Activated CD4-positive, alpha-beta memory T cell treated with anti-CD3 and anti-CD28 coated beads for 36 hours (primary cell): ENCODE measurements around the gene TBC1D4. TPM values are rescaled to one million over a fixed set of nuclear protein-coding genes. Genes with fewer than 3 reads are reported as not detected.

Experiments
- CTCF ChIA-PET: fragments of 350-600 bp; sonication (Branson Sonifier 250); formaldehyde crosslinking; loops from one replicate; lab custom pipeline; 2021; ENCODE audit warnings: antibody characterized with exemption, inconsistent platforms; lab: Charles Lee
- POLR2A ChIA-PET: fragments of 350-600 bp; sonication (Branson Sonifier 250); formaldehyde crosslinking; loops from one replicate; lab custom pipeline; 2021; ENCODE audit warnings: antibody characterized with exemption; lab: Charles Lee
- DNase-seq: peaks from one replicate; pipeline ENCODE4 v3.0.0-alpha.2; 2020
- H3K27ac Mint-ChIP-seq: one replicate; pipeline ENCODE4 v1.8.0; 2021; ENCODE audit warnings: mixed read lengths
- H3K27me3 Mint-ChIP-seq: one replicate; pipeline ENCODE4 v1.8.0; 2021; ENCODE audit warnings: mixed read lengths
- H3K36me3 Mint-ChIP-seq: one replicate; pipeline ENCODE4 v1.8.0; 2021; ENCODE audit warnings: mixed read lengths
- H3K4me1 Mint-ChIP-seq: one replicate; pipeline ENCODE4 v1.8.0; 2021; ENCODE audit warnings: low read depth, mixed read lengths
- H3K4me3 Mint-ChIP-seq: one replicate; pipeline ENCODE4 v1.8.0; 2021; ENCODE audit warnings: mild to moderate bottlenecking, mixed read lengths
- H3K9me3 Mint-ChIP-seq: one replicate; pipeline ENCODE4 v1.8.0; 2021; ENCODE audit warnings: mixed read lengths
- intact Hi-C: fragments of 100-400 bp; cut with micrococcal nuclease; formaldehyde crosslinking; loops from one replicate; pipeline ENCODE4 v1.15.1; 2023
- total RNA-seq, 2 experiments: library from RNA; stranded (reverse); gene quantifications; one replicate each; pipeline ENCODE4 v1.2.3, GENCODE V29; 2021

TBC1D4 gene
- total RNA-seq, 2 experiments from 2014 or later, result 13.0 to 14.8 TPM

DNA sequence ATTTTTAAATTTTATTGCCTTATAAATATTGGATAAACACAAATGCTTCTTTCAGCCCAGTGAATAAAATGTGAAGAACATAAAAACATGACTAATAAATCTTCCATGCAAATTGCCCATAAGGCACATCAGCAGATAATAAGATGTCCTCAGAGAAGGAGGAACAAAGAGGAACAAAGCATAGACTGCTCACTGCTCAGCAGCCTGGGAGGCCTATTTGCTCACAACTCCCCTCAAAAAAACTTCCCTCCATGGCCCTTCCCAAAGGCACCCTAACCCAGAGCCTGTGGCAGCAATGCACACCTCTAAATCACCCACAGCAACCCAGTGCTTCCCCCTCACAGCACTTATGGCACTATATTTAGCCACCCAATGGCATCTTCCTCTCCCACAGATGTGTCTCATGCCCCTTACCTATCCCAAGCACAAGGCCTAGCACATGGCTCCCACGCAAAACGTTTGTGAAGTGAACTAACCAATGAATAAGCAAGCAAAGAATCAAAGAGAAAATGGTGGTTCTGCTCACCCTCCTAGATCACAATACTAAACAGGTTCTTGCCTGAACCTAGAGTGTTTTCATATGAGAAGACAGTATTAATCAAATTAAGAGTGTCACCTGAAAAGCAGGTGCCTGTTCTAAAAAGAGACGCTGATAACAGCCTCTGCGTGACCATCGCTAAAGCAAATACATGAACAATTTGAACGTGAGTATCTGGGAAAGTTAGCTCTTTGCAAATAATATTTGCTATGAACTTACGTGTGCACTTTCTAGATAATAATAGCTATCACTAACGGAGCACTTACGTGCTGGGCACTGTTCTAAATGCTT lies 96.9 kb downstream of the TBC1D4 start:
- no peaks in the 10 kb centered on the region for H3K36me3 Mint-ChIP-seq
- no peak overlapping the region for H3K27ac Mint-ChIP-seq
- H3K4me3 Mint-ChIP-seq, result no peak overlapping the region
- intact Hi-C loops, result loop anchor here (1.0 to 5.0 kb wide), 2 partner anchors 19 to 97 kb away; partner anchors contain the start of gene TBC1D4
- ChIA-PET POLR2A (no interaction called here), CTCF (interaction anchor here (1.0 to 1.6 kb wide), 2 partner anchors 11 to 13 kb away, joined by 4 to 5 read pairs; no protein-coding TSS in a partner anchor)
- DNase-seq, result no peak
- H3K4me1 Mint-ChIP-seq, result peaks cover 10% of the 10 kb centered on the region
- no peaks in the 10 kb centered on the region for H3K9me3 Mint-ChIP-seq
- no peaks in the 10 kb centered on the region for H3K27me3 Mint-ChIP-seq

DNA sequence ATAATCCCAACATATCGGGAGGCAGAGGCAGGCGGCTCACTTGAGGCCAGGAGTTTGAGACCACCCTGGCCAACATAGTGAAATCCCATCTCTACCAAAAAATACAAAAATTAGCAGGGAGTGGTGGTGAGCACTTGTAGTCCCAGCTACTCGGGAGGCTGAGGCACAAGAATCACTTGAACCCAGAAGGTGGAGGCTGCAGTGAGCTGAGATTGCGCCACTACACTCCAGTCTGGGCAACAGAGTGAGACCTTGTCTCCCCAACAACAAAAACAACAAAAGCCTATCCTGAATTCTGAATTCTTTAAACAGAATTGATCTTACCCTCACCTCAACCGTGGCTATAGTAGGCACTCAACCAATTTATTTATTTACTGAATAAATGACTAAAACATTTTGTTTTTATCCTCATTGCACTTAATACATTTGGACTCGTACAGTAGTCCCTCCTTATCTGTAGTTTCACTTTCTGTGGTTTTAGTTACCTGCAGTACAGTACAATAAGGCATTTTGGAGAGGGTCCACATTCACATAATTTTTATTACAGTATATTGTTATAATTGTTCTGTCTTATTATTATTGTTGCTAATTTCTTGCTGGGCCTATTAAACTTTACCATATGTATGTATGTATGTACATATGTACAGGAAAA lies 98.8 kb downstream of the TBC1D4 start:
- CTCF ChIA-PET, result interaction anchor here (1.1 kb wide), 1 partner anchor 10 kb away, joined by 5 read pairs; no protein-coding TSS in a partner anchor

DNA sequence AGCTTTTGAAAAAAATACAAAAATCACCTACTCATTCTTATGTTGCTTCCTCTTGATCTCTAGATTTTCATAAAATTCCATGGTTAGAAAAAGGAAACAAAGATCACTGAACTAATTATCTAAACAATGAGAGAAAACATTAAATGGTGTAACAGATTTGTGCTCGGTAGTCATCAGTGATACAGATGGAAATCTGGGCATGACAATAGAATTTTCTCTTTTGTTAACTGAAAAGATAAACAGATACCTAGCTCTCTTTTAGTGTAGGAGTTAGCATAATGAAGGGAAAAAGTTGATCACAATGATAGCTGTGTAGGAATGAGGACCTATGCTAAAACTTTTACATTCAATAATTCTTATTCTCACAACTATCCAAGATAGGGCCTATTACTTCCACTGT lies 103.7 kb downstream of the TBC1D4 start:
- Mint-ChIP-seq H3K4me3 (no peak overlapping the region), H3K4me1 (no peaks in the 10 kb centered on the region), H3K27ac (no peak overlapping the region), H3K9me3 (no peaks in the 10 kb centered on the region), H3K36me3 (no peaks in the 10 kb centered on the region), H3K27me3 (no peaks in the 10 kb centered on the region)
- intact Hi-C loops, result no loop called here
- POLR2A ChIA-PET, result no interaction called here
- no peak for DNase-seq
- CTCF ChIA-PET, result no interaction called here

More for the DNA sequence above, 98.8 kb downstream of the TBC1D4 start:
- Mint-ChIP-seq H3K4me3 (no peak overlapping the region), H3K27me3 (no peaks in the 10 kb centered on the region), H3K27ac (no peak overlapping the region), H3K9me3 (no peaks in the 10 kb centered on the region), H3K36me3 (no peaks in the 10 kb centered on the region), H3K4me1 (peaks cover 10% of the 10 kb centered on the region)
- DNase-seq, result no peak
- intact Hi-C loops, result no loop called here
- POLR2A ChIA-PET, result no interaction called here

DNA sequence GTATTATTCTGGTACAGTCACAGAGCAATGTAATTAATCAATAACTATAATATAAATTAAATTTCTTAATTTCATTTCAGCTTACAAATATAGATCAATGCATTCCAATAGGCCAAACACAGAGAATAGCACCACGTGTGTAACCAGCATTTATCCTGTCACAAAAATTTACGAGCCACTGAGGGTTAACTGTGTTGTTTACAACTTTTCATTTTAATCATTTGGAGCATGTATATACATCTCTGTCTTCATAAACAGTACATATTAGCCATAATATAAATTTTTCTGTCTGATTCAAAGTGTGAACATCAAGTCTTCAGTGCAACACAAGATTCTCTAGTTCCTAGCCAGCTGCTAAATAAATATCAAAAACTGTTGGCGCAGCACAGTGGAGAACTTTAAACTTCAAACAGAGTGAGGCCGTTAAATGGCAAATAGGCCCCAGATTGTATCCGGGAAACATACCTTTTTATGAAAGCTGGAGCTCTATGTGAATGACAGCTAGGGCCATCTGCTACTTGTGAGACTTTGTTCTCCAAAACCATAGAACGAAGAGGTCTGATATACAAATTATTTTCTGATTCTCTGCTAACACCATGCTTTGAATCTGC lies 105.1 kb downstream of the TBC1D4 start:
- Mint-ChIP-seq H3K9me3 (no peaks in the 10 kb centered on the region), H3K27ac (no peak overlapping the region), H3K4me3 (no peak overlapping the region), H3K36me3 (no peaks in the 10 kb centered on the region), H3K4me1 (no peaks in the 10 kb centered on the region), H3K27me3 (no peaks in the 10 kb centered on the region)
- ChIA-PET CTCF (interaction anchor here (2.0 kb wide), 1 partner anchor 105 kb away, joined by 6 read pairs; the partner anchor contains the start of gene TBC1D4), POLR2A (no interaction called here)
- intact Hi-C loops, result no loop called here
- no peak for DNase-seq

DNA sequence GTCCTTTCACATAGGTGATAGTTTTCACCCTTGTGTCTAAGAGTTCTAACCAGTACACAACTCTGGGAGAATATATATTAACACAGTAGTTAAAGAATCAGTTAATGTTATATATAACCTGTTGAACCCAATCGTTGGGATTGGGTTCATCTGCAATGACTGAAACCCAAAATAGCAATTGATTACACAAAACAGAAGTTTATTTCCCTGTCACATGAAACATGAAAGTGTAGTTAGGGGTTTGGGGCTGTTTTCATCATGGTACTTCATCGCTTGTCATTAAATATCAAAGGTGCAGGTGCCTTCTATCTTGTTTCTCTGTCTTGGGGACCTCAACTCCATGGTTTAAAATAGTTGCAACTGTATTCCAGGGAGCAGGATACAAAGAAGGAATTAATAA lies 106.6 kb downstream of the TBC1D4 start:
- Mint-ChIP-seq H3K27ac (no peak overlapping the region), H3K9me3 (no peaks in the 10 kb centered on the region), H3K27me3 (no peaks in the 10 kb centered on the region), H3K4me3 (no peak overlapping the region), H3K4me1 (no peaks in the 10 kb centered on the region), H3K36me3 (no peaks in the 10 kb centered on the region)
- intact Hi-C loops, result no loop called here
- ChIA-PET POLR2A (no interaction called here), CTCF (interaction anchor here (2.0 kb wide), 1 partner anchor 107 kb away, joined by 6 read pairs; the partner anchor contains the start of gene TBC1D4)
- no peak for DNase-seq

DNA sequence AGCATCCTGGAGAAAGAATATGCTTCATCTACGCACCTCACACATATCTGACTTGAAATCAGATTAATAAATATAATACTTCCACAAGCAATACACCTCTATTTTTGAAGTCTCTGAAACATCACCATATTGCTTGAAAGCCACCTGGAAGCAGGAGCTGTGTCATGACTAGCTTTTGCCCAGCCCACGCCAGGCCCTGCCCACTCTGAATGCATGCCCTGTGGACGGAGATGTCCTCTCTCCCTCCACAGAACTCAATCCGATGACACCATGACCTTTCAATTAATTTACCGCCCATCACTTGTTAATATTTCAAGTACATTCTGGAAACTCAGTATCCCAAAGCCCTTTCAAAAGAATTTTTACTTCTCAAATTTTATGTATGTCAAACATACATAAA lies 108.0 kb downstream of the TBC1D4 start:
- no peaks in the 10 kb centered on the region for H3K9me3 Mint-ChIP-seq
- no peak for DNase-seq
- H3K4me1 Mint-ChIP-seq, result no peaks in the 10 kb centered on the region
- H3K4me3 Mint-ChIP-seq, result no peak overlapping the region
- H3K27me3 Mint-ChIP-seq, result no peaks in the 10 kb centered on the region
- intact Hi-C loops, result no loop called here
- ChIA-PET CTCF (interaction anchor here (1.7 to 3.3 kb wide), 5 partner anchors 9 to 177 kb away, joined by 4 to 11 read pairs (median 8); partner anchors contain the start of gene TBC1D4), POLR2A (no interaction called here)
- no peak overlapping the region for H3K27ac Mint-ChIP-seq
- H3K36me3 Mint-ChIP-seq, result no peaks in the 10 kb centered on the region

DNA sequence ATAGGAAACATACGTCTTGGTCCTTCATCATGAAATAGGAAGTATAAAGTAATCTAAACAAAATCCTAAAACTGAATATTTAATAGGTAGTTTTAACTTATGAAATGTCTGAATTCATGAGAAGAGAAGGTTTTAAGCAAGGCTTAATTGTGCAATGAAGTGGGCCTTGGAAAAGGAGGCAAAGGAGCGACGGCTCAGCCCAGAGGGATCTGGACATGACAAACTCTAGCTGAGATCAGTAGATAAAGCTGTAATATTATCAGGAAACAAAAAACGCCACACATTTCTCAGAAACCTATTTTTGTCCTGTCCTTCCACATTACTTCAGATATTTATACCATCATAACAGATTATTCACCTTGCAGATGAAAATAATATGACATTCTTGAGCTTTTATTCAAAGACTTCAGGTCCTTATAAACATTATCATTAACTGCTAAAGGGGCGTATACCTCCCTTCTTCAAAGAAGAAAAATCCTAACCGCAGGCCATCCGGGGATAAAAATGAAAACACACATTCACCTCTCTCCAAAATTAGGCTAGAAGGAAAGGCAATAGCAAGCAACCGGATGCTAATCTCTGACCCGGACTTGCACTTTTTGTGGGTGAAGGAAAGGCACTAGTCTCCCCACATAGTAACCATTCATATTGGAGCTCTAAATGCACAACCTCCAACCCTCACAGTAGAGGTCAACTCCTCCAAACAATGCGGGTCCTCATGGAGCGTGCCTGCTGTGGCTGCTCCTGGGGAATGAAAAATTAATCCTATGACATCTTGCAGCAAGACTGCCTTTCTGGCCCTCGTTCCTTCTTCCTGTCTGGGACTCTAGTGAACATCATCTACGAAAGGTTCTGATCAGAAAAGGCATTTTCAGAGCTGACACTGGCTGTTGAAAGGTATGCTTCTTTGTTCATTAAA lies 108.8 kb downstream of the TBC1D4 start:
- H3K36me3 Mint-ChIP-seq, result no peaks in the 10 kb centered on the region
- ChIA-PET CTCF (interaction anchor here (0.6 to 3.3 kb wide), 13 partner anchors 9 to 179 kb away, joined by 3 to 11 read pairs (median 5); partner anchors contain the start of gene TBC1D4), POLR2A (no interaction called here)
- intact Hi-C loops, result loop anchor here (1.0 kb wide), 2 partner anchors 109 to 176 kb away; partner anchors contain the start of genes TBC1D4 and UCHL3
- no peaks in the 10 kb centered on the region for H3K27me3 Mint-ChIP-seq
- no peak overlapping the region for H3K4me3 Mint-ChIP-seq
- DNase-seq, result no peak
- peaks cover 3% of the 10 kb centered on the region for H3K4me1 Mint-ChIP-seq
- H3K9me3 Mint-ChIP-seq, result no peaks in the 10 kb centered on the region
- no peak overlapping the region for H3K27ac Mint-ChIP-seq

DNA sequence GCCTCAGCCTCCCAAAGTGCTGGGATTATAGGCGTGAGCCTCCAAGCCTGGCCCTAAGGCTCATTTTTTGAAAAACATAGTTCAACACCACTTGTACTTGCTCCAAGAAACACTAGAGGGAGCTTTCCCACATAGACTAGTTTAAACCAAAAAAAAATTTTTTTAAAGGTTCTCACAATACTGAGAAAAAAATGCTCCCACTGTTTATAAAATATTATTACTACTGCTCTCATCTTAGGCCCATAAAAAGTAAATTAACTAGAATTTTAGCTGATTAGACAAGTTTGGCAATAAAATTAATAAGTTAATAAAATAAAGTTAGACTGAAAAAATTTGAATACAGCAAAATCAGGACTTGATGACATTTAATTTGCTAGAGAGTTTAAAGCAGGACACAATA lies 109.5 kb downstream of the TBC1D4 start:
- DNase-seq, result no peak

DNA sequence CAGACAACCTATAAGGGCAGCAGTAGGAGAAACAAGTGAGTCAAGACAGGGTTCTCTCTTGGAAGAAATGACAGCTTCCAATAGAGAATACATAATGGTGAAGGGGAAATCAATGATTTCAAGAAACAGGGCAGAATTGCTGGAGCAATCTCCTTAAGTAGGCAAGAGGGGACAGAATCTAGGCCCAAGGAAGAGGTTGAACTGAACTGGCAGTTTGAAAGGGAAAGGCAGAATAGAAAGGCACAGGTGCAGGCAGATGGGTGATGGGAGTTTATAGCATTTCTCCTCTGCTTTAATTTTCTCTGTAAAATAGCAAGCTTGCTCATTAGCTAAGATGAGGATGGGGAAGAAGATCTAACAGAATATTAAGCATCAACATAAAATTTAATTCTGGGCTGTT lies 110.8 kb downstream of the TBC1D4 start:
- intact Hi-C loops, result no loop called here
- ChIA-PET CTCF (interaction anchor here (1.2 to 3.3 kb wide), 4 partner anchors 13 to 111 kb away, joined by 4 to 11 read pairs (median 6); partner anchors contain the start of gene TBC1D4), POLR2A (no interaction called here)
- no peak overlapping the region for H3K4me3 Mint-ChIP-seq
- H3K27ac Mint-ChIP-seq, result no peak overlapping the region
- H3K9me3 Mint-ChIP-seq, result no peaks in the 10 kb centered on the region
- H3K36me3 Mint-ChIP-seq, result no peaks in the 10 kb centered on the region
- peaks cover 9% of the 10 kb centered on the region for H3K4me1 Mint-ChIP-seq
- H3K27me3 Mint-ChIP-seq, result peaks cover 3% of the 10 kb centered on the region
- no peak for DNase-seq

More for the DNA sequence above, 109.5 kb downstream of the TBC1D4 start:
- intact Hi-C loops, result loop anchor here (1.0 kb wide), 2 partner anchors 110 to 177 kb away; partner anchors contain the start of genes TBC1D4 and UCHL3
- CTCF ChIA-PET, result interaction anchor here (0.6 to 3.3 kb wide), 14 partner anchors 8 to 1605 kb away, joined by 3 to 11 read pairs (median 5); partner anchors contain the start of gene TBC1D4
- Mint-ChIP-seq H3K4me3 (no peak overlapping the region), H3K4me1 (peaks cover 3% of the 10 kb centered on the region), H3K9me3 (no peaks in the 10 kb centered on the region), H3K27ac (no peak overlapping the region), H3K27me3 (peaks cover 1% of the 10 kb centered on the region), H3K36me3 (no peaks in the 10 kb centered on the region)
- POLR2A ChIA-PET, result no interaction called here

DNA sequence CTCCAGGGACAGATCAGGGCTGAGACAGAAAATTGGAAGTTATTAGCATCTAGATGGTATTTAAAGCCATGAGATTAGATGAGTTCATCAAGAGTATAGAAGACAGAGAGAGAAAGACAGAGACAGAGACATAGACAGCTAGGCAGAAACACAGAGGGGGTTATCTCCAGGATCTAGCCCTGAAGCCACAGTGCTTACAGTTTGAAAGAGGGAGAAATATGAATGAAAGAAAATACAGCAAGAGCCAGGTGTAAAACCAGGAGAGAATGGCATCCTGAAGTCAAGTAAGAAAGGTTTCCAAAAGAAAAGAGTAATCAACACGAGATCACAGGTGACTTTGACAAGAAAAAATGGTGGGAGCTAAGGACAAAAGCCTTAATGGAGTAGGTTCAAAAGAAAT lies 111.2 kb downstream of the TBC1D4 start:
- CTCF ChIA-PET, result interaction anchor here (1.2 to 3.3 kb wide), 4 partner anchors 13 to 111 kb away, joined by 4 to 11 read pairs (median 6); partner anchors contain the start of gene TBC1D4
- Mint-ChIP-seq H3K27me3 (peaks cover 3% of the 10 kb centered on the region), H3K36me3 (no peaks in the 10 kb centered on the region), H3K27ac (no peak overlapping the region), H3K4me3 (no peak overlapping the region), H3K4me1 (peaks cover 14% of the 10 kb centered on the region), H3K9me3 (no peaks in the 10 kb centered on the region)
- DNase-seq, result no peak
- POLR2A ChIA-PET, result no interaction called here
- intact Hi-C loops, result no loop called here

DNA sequence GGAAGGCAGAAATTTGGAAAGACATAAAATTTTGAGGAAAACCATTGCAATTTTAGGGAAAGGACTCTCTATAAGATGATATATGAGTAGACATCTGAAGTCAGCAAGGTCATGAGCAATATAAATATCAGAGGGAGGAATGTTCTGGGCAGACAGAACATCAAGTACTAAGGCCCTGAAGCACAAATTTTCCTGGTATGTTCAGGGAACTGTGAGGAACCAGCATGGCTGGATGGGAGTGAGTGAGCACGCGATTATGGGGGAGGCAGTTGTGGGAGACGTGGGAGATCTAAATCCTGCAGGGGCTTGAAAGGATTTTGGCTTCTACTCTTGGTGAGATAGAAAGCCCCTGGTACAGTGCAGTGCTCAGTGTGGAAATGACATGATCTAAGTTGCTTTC lies 112.0 kb downstream of the TBC1D4 start:
- Mint-ChIP-seq H3K36me3 (no peaks in the 10 kb centered on the region), H3K27me3 (peaks cover 3% of the 10 kb centered on the region), H3K9me3 (no peaks in the 10 kb centered on the region), H3K4me1 (peaks cover 21% of the 10 kb centered on the region), H3K27ac (no peak overlapping the region), H3K4me3 (no peak overlapping the region)
- intact Hi-C loops, result loop anchor here (10.0 kb wide), 3 partner anchors 265 to 1235 kb away; partner anchors contain the start of genes KLF12 and LMO7
- CTCF ChIA-PET, result interaction anchor here (0.6 to 1.7 kb wide), 3 partner anchors 109 to 1534 kb away, joined by 3 to 4 read pairs (median 4); no protein-coding TSS in a partner anchor
- DNase-seq, result no peak
- POLR2A ChIA-PET, result no interaction called here
